Right forelimb (tissue), 1 donor: ENCODE data around the gene DUSP9.

Source experiments
- DNase-seq: peaks from one replicate; pipeline ENCODE4 v3.0.0-alpha.2; 2018

Gene DUSP9

DNA sequence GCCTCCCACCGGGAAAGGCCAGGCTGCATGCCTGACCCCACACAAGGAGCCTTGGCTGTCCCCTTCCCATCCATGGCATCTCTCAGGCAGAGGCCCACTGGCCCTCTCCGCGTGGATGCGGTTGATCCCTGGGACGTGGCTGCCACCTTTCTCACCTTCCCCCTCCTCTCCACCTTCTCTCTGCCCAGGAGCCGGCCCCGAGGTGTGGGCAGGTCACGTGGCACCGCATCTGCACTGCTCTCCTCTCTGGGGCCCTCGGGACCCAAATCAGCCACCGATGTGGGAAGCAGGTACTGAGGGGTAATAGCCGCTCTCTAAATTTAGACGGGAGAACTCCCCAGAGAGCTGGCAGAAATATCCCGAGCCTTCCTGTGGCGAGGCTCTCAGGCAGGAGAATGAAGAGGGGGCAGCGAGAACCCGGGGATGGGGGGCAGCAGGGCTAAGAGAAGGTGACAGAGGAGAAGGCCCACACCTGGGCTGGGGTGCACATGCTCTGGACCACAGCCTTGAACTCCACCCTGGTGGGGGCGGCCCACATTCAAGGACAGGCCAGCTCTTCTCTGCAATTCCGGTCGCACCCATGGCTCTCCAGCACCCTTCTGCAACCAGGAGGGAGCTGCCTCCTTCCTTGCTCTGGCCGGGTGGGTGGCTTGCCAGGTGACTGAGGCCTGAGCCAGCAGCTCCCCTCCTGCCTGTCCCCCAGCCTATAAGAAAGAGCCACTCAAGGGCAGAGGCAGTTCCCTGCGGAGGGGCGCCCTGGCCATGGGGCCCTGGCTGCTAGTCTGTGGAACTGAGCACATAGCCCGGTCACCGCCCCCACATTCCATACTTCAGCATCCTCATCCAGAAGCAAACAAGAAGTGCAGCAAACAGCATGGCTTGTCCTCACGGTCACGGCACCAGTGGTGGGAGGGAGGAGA, 9.6 kb upstream of the DUSP9 start:
- no peak for DNase-seq

DNA sequence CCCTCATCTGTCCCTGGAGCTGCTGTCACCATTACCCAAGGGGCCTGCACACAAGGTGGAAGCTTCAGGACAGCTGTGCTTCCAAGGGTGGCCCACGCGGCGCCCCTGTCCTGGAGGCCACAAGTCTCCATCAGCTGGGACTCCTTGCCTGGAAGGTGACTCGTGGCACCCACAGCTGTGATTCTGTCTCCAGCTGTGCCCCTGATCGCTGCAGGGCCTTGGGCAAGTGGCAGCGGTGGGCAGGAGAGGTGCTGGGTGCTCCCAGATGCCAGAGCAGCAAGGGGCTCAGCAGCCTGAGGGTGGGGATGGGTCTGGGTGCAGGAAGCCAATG, 9.0 kb upstream of the DUSP9 start:
- no peak for DNase-seq

DNA sequence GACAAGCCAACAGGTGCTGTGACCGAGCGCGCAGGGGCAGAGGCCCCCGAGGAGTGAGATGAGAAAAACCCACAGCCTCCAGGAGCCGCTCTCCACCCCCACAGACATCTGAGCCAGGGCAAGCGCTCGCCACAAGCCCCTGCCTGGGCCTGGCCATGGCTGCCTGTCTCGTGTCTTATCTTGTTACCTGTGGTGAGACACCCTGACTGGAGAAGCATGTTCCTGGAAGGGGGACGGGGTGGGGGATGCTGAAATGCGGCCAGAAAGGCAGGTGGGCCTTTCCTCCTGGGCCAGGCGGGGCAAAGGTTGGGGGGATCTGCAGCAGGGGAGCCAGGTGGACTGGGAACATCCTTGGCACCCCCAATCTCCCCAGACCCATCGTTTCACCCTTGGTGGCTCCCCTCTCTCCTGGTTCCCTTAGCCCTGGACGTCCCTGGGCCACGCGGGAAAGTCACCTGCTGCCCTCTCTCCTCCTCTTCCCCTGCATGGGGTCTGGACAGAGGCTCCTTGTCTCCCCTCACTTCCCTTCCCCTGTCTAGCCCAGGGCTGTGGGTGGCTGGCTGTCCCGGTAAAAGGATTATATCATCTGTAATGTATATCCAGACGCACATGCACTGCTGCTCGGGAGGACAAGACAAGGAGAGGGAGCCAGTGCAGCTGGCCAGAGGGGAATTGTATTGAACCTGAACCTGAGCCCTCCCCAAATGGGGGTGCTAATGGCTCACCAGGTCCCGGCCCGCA, 8.4 kb upstream of the DUSP9 start:
- DNase-seq: no peak

DNA sequence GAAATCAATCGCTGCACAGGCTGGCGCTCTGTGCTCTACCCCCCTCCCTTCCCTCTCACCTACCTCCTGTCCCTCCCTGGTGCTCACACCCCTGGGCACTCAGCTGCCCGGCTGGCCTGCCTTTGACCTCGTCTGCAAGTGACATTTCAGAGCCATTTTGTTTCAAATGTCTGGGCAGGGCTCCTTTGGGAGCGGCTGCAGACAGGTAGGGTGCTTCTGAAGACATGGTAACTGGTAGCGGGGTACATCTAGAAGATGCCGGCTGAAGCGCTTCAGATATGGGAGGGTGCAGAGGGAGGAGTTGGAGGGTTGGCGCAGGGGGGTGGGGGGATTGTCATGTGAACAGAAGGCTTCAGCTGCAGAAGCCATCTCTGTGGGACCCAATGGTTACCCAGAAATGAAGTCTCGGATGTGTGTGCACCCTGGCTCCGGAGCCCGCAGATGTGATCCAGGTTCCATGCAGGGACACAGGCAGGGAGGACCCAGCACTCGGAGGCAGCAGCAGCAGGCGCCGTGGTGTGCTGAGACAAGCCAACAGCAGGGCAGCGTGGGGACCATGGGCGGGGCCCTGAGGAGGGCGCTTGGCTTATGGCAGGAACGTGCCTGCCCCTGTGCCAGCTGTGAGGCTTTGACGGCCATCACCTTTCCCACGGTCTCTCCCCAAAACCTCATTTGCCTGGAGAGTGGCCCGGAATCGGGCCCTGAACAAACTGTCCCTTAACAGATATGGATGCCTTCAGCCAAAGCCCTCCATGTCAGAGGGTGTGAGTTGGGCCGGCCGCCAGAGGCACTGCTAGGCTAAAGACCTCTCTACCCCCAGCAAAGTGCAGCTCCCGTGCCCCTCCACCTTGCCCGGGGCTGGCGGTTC, 7.6 kb upstream of the DUSP9 start:
- no peak for DNase-seq

DNA sequence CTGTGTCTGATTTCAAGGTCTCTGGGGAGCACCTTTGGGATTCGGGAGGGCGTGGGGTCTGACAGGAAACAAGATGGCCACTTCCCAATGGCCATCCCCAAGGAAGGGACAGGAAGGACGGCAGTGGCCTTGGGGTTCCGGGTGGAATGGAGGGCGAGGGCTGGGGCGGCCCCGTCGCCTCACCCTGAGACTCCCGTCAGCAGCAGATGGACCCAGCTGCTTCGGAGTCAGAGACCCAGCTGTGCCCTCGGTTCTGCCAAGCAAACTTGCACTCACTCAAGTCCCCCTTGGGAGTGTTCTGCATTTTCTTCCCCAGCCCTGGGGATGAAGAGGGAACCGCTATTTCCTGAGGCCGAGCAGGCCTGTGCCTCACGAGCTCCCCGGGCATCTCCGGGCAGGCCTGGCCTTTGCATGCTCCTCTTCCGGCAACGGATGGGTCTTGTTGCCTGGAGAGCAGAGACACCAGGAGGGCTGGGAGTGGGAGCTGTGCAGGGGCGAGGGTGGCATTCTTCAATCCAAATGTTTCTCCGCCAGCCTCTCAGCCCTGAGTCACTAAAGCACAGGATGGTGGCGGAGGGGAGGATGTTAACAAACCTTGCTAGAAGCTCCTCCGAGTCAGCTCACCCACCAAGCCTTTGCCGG, 6.8 kb upstream of the DUSP9 start:
- DNase-seq: no peak

DNA sequence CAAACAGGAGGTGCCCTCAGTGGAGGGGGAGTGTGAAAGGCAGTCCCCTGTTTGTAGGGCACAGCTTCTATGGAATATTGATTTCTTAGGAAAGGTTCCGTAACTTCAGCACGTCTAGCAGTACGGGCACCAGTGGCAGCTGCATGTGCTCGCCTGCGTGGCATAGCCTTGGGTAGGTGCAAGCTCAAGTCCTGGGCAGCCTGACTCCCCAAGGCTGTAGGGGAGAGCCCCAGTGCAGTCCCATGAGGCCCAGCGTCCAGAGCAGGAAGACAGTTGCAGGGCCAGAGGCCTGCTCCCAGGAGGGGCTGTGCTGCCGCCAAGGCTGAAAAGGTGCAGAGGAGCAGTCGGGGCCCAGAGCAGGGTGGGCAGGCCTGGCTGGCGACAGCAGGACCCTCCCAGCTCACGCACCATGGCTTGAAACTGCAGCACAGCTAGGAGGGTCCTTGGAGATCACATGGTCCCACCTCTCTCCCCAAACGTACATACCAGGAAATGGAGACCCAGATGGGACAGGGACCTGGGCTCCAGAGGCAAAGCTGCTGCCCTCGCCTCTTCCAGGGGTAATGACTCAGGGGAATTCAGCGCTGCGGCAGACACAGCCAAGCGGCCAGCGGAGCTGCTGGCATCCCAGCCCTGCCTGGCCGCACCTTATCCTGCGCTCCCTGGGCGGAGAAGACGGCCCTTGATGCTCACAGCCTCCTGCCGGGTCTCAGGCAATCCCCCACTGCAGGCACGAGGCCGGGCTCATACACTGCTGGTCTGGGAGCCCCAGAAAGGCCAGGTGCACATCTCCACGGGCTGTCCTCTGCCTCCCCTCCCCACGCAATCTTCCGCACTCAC, 6.0 kb upstream of the DUSP9 start:
- no peak for DNase-seq

DNA sequence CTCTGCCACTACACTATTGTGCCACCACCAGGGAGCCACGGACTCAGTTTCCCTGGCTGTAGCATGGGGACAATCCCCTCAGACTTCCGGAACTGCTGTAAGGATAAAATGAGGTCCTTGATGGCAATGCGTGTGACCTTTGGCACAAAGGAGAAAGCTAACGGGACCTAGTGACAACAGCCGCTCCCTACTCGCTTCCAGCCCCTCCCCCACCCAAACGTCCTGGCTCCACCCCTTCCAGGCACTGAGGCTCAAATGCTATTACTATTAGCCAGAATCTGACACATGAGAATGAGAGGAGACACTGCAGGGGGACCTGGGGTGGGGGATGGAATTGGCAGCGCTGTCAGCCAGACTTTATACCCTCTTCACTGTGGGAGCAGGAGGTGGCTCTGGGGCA, 5.4 kb upstream of the DUSP9 start:
- no peak for DNase-seq

DNA sequence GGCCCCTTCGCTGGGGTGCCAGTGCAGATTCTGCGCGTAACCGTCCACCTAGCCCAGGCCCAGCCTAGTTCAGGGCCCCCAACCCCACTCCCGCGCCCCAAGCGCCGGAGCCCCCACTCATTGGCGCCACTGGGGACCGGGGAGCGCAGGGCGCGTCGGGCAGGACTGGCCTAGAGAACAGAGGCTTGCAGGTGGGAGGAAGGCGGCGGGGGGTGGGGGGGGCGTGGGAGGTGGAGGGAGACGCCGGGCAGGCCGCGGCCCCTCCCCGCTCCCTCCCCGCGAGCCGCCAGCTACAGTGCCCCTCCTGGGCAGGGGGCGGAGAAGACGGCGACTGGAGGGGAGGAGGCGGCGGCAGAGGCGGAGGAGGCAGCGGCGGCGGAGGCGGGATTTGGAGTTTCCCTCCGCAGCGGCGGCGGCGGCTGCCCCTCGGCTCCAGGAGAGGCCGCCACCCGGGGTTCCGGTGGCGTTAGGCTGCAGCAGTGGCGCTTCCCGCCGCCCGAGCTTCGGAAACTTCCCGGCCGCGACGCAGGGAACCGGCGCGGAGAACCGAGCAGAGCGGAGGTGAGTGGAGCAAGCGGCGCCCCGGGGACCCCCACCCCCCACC, 4.8 kb upstream of the DUSP9 start:
- DNase-seq: no peak

DNA sequence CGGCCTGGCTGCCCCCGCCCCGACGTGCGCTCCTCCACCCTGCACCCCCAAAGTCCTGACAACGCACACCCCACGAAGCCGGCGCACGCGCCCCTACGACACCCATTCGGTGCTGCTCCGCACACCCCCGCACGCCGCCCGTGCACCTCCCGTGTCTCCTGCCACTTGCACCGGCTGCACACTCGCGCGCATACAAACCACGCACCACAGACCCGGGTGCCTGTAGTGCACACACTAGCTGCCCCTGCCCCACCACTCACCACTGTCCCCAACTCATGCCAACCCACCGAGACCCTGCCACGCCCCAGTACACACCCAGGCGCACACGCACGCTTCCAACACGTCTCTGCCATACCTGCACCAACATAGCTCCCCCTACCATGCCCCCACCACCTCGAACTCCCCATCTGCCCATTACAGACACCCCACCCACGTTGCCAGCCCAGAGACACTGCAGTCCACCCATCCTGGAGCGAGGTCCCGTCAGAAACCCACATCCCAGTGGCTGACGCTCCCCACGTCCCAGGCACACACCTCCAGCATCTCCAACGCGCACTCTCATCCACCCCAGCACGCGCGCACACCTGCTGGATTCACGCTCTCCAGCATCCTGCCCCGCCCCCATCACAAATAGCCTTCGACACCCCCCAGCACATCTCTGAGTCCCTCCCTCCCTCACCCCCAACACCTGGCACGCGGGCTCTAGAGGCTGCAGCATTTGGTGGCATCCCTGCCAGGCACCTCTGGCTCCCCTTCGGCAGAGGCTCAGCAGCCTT, 4.2 kb upstream of the DUSP9 start:
- no peak for DNase-seq

DNA sequence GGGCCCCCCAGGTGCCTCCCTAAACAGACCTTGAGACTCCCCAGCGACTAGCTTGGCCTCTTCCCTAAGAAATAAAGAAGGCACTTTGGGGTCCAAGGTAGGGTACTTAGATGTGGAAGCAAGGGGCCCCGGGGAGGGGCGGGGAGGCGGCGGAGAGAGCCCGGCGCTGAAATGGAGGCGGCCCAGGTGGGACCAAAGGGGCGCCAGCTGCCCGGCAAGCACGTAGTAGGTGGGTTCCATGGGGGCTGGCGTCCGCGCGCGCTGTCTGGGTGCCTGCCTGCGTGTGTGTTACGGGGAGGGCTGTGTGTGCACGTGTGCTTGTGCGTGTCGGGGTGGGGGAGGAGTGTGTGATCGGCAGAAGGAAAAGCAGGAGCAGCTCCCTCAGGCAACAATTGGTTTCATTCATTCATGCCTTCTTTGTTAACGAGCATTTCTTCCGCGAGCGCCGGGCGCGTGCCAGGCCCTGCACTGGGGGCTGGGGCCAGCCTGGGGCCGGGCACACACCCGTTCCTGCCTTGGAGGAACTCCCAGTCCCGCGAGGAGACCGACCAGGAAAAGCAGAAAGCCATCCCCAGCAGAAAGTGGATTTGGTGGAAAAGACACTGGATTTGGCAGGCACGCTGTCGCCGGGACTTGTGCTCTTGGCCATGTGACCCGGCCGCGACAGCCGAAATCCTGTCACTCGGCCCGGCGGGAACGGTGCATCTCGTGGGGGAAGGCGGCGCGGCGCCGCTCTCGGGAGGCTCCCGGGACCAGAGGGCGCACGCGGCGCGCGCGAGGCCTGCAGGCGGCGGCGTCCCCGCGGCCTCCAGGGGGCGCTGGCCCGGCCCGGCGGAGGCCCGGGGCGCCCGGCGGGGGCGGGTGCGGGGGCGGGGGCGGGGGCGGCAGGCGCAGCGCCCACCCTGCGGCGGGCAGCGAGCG, 3.3 kb upstream of the DUSP9 start:
- no peak for DNase-seq

DNA sequence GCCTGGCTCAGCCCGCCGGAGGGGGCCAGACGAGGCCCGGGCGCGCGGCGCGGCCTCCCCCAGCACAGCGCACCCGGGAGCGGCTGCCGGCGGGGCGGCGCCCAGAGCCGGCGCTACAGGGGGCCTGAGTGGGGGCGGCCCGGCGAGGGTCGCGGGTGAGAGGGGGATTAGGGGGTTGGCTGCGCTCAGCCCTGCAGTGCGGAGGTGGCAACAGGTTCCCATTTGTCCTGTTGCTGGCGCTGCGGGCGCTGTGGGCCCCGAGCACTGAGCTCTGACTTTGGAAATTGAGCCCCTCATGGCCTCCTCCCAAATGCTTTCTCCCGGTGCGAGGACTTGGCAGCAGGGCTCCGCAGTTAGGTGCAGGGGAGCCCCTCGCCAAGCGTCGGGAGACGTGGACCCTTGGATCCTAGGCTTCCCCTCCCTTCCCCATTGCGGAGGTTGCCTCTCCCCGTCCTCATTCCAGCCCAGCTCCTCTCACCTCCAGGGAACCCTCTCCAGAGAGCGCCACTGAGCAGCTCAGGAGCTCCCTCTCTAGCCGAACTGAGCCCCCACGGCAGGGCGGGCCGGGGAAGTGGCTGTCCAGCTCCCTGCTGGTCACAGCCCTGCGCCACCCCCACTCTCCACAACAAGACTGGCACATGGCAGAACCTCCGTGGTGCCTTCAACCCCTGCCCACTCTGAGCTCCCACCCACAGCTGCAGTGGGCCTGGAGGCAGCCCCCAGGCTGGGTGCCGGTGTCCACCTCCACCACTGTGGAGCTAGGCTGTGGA, 2.5 kb upstream of the DUSP9 start:
- DNase-seq: no peak

DNA sequence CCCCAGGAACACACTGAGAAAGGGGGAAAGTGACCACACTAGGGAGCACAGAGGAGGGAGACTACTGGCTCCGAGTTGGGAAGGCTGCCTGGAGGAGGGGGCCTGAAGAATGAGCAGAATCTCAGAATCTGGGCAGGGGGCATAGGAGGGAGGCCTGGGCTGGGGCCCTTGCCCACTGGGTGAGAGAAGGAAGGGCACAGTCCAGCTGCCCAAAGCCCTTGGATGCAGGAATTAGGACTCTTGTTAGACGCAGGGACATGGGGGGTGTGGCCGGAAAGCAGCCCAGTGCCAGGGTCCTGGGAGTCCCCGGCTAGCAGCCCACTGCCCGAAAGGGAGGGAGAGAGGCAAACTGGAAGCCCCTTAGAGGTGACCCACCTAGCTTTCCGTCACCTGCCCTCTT, 1.9 kb upstream of the DUSP9 start:
- no peak for DNase-seq

DNA sequence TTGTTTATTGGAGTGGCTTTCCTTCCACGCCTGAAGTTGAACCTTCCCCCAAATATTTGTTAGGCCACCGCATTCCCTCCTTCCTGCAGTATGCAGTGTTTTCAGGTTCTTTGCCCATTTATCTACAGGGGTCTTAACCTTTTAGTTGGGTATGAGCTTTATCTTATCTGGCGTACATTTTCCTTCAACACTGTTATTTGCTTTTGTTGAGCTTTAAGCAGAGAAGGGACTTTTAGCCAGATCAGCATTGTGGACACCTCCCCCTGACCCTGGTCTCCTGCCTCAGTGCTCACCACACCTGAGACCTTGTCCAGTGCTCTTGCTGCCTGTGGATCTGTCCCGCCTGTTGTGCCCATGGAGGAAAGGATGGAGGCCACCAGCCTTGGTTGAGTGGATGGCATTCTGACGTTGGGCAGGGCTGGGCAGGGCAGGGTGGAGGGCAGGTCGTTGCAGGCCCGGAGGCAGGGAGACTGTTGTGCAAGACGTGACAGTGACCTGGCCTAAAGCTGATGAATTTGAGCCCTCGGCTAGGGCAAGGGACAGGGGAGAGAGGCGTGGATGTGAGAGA, 998 bp upstream of the DUSP9 start:
- no peak for DNase-seq

DNA sequence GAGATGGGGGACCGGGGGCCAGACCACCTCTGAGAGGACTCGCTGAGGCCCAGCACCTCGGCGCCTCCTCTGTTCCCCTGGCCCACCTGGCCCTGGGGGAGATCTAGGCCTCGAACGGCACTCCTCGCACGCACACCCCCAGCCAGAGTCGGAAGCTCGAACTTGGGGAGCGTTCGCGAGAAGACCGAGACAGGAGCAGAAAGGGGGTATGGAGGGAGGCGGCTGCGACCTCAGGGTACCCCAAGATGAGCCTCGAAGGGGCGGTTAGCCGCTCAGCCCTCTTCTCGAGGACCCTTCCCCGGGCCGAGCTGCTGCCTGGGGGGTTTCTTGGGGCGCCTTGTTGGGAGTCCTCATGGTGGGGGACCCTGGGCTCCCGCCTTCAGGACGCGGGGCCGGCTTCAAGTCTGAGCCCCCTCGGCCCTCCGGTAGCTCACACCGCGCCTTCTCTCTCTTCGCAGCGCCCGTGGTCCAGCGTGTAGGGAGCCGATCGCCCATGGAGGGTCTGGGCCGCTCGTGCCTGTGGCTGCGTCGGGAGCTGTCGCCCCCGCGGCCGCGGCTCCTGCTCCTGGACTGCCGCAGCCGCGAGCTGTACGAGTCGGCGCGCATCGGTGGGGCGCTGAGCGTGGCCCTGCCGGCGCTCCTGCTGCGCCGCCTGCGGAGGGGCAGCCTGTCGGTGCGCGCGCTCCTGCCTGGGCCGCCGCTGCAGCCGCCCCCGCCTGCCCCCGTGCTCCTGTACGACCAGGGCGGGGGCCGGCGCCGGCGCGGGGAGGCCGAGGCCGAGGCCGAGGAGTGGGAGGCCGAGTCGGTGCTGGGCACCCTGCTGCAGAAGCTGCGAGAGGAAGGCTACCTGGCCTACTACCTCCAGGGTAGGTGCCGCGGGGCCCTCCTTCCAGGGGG, 706 bp downstream of the DUSP9 start:
- no peak for DNase-seq

DNA sequence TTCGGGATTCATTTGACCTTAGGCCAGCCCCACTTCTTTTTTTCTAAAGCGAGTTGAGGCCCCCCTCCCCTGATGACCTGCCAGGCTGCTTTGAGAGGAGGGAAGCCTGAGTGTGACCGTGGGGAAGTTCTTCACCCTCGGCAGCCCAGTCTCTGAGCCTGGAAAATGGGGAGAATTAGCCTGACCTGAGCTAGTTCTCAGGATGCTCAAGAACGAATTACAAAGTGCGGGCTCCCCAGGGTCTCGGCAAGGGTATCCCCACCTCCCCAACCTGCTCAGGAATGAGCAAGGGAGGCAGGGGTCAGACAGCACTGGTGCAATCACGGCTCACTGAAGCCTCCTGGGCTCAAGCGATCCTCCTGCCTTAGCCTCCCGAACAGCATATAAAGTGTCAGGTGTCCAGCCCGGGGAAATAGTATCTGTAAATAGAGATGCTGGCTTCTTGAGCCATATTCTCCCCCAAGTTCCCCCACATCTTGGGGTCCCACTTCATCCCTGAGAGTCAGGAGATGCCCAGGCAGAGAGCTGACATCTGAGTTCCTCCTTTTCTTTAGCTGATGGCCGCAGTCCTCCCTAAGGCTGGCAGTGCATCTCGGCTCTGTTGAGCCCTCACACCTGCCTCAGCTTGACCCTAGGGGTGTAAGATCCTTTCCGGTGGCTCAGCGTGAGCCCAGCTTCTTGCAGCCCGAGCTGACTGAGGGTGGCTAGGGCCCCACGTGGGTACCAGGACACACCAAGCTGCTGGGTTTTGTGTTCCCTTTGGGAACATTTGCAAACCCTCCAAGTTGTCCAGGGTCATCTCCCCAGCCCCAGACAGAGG, 1.6 kb downstream of the DUSP9 start:
- DNase-seq: no peak

DNA sequence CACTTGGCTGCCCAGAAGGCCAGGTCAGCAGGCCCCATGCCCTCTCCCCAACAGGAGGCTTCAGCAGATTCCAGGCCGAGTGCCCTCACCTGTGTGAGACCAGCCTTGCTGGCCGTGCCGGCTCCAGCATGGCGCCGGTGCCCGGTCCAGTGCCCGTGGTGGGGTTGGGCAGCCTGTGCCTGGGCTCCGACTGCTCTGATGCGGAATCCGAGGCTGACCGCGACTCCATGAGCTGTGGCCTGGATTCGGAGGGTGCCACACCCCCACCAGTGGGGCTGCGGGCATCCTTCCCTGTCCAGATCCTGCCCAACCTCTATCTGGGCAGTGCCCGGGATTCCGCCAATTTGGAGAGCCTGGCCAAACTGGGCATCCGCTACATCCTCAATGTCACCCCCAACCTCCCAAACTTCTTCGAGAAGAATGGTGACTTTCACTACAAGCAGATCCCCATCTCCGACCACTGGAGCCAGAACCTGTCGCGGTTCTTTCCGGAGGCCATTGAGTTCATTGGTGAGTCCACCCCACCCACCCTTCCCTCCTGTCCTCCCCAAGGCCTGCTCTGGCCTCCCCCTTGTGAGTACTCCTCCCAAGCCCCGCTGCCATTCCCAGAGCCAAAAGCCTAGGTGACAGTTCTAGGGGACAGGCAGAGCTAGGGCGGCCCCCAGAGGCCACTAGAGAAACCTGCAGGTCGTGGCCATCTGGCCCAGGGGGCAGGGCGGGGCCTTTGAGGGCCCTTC, 2.3 kb downstream of the DUSP9 start:
- DNase-seq: no peak
